ENCODE data around the gene MLPH. TPM values are rescaled to one million over a fixed set of nuclear protein-coding genes. Genes with fewer than 3 reads are reported as not detected.
A peak's percentile ranks its signal among the peaks of the same experiment; 100 is the strongest.

MLPH gene
- total and polyA plus RNA-seq, 2 of the 4 experiments (the other 2 are of a cell fraction), result 13.8 to 21.6 TPM

DNA sequence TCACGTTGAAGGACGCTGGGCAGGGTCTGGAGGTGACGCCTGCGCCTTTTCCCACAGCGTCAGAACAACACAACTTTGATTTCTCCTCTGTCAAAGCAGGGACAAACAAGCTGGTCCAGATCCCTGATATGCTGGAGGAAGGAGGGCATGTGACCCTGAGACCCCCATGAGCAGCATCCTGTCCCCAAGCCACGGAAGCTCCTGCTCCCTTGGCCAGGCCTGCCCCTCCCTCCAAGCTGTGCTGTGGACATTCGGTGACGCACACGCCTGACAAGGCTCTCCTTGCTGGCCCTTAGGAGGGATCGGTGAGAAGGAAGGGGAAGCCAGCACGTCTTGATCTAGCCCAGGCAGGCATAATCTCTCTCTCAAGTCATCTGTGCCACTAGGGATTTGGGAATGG is 11.3 kb downstream of the MLPH start:
- WGBS, 2 experiments (ENCODE audit: extremely low coverage in 2 of 2, insufficient read length in 1 of 2), result no CpG with 5 or more reads among the region's 11 CpGs
- TF ChIP-seq RCOR1 (IDR thresholded peaks at IDR 0.05; ENCODE audit: insufficient replicate concordance, low read length), result no peak
- TF ChIP-seq, protein P1, sequence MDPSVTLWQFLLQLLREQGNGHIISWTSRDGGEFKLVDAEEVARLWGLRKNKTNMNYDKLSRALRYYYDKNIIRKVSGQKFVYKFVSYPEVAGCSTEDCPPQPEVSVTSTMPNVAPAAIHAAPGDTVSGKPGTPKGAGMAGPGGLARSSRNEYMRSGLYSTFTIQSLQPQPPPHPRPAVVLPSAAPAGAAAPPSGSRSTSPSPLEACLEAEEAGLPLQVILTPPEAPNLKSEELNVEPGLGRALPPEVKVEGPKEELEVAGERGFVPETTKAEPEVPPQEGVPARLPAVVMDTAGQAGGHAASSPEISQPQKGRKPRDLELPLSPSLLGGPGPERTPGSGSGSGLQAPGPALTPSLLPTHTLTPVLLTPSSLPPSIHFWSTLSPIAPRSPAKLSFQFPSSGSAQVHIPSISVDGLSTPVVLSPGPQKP (IDR thresholded peaks at IDR 0.05; ENCODE audit: borderline replicate concordance, low read depth, low read length), result no peak
- no peak for TF ChIP-seq SMC3 (IDR thresholded peaks at IDR 0.05; ENCODE audit: low read depth, low read length)
- no peak for TF ChIP-seq MAZ (IDR thresholded peaks at IDR 0.05; ENCODE audit: borderline replicate concordance, low read depth, low read length)
- TF ChIP-seq RAD21 (IDR thresholded peaks at IDR 0.05; ENCODE audit: low read length), result no peak
- no peak for TF ChIP-seq BHLHE40 (IDR thresholded peaks at IDR 0.05; ENCODE audit: low read depth, low read length)
- no peak; the same call in 1 of the 2 replicates for TF ChIP-seq POLR2A (IDR thresholded peaks at IDR 0.05; ENCODE audit: low read depth, low read length)
- TF ChIP-seq CHD1 (IDR thresholded peaks at IDR 0.05; ENCODE audit: low read depth, low read length), result no peak
- no peak for TF ChIP-seq RFX5 (IDR thresholded peaks at IDR 0.05; ENCODE audit: low read depth, low read length)
- H3K4me1 ChIP-seq (ENCODE audit: control insufficient read depth, insufficient read depth, low read length), result peaks cover 25% of the 10 kb centered on the region
- H3K9me1 ChIP-seq (ENCODE audit: insufficient read depth, low read length), result peaks cover 22% of the 10 kb centered on the region
- ChIA-PET CTCF (no interaction called here), POLR2A (ENCODE audit: unreplicated experiment) (no interaction called here)
- H3K4ac ChIP-seq (ENCODE audit: low read depth, low read length), result peak overlapping the region; percentile 58
- H3K9me3 ChIP-seq (ENCODE audit: control insufficient read depth, insufficient read depth, low read length), result no peaks in the 10 kb centered on the region
- peak overlapping the region; percentile 79 for H4K91ac ChIP-seq (ENCODE audit: insufficient read depth, low read depth, low read length)
- H3K4me3 ChIP-seq (ENCODE audit: insufficient read depth, low read depth, low read length), result no peak overlapping the region
- H4K8ac ChIP-seq (ENCODE audit: low read depth in 2 of 2, low read length in 2 of 2), result peak overlapping the region; percentile 6 to 83; a peak in 3 of 4 replicates
- ATAC-seq (ENCODE audit: low read depth) (no peak), DNase-seq (no peak)
- peak overlapping the region; percentile 2; the same call in 1 of the 2 replicates for H3K14ac ChIP-seq (replicated peaks; ENCODE audit: low read depth, low read length)
- no peak overlapping the region for H3K56ac ChIP-seq (ENCODE audit: extremely low read depth, insufficient read depth, low read length)
- peak overlapping the region; percentile 15 for H2AK9ac ChIP-seq (replicated peaks; ENCODE audit: low read depth, low read length, poor library complexity)
- H2BK120ac ChIP-seq (ENCODE audit: low read depth, low read length), result peak overlapping the region; percentile 78
- H2BK15ac ChIP-seq (ENCODE audit: low read depth, low read length), result peak overlapping the region; percentile 91; the same call in 2 of the 3 replicates
- H2BK5ac ChIP-seq (ENCODE audit: low read depth, low read length, poor library complexity, severe bottlenecking), result peak overlapping the region; percentile 17
- peaks cover 19 to 66% of the 10 kb centered on the region in 2 experiments for H3K79me1 ChIP-seq (ENCODE audit: low read depth in 1 of 2, low read length in 2 of 2)
- no peak overlapping the region; the same call in 1 of the 2 replicates for H4K5ac ChIP-seq (ENCODE audit: low read depth, low read length)
- no peaks in the 10 kb centered on the region for H4K20me1 ChIP-seq (ENCODE audit: insufficient read depth, low read length)
- no TSS peak for BruUV-seq (replicated peaks)
- peak overlapping the region; percentile 21; the same call in 1 of the 2 replicates for H3K27ac ChIP-seq (ENCODE audit: insufficient read depth, low read length)
- no peak overlapping the region for H3K4me2 ChIP-seq (ENCODE audit: low read depth, low read length)
- dilution Hi-C loops (cut with HindIII; ENCODE audit: low sequenced_read_pairs, unreplicated experiment), result no loop called here
- H3K27me3 ChIP-seq (ENCODE audit: control insufficient read depth, insufficient read depth, low read length), result no peaks in the 10 kb centered on the region
- H3K36me3 ChIP-seq (ENCODE audit: control insufficient read depth, insufficient read depth, low read length), result peaks cover 14% of the 10 kb centered on the region
- H3K18ac ChIP-seq (ENCODE audit: low read depth, low read length), result no peak overlapping the region
- H3K9ac ChIP-seq (ENCODE audit: low read depth, low read length), result no peak overlapping the region
- H2AK5ac ChIP-seq (ENCODE audit: low read depth, low read length), result peak overlapping the region; percentile 92
- peak overlapping the region; percentile 77 for H2BK20ac ChIP-seq (ENCODE audit: low read depth, low read length)
- no peak overlapping the region for H2AFZ ChIP-seq (replicated peaks; ENCODE audit: low read length, poor library complexity)
- intact Hi-C loops (cut with micrococcal nuclease), result no loop called here
- in situ Hi-C loops (cut with MboI; ENCODE audit: low sequenced_read_pairs), result no loop called here
- peak overlapping the region; percentile 59; the same call in 1 of the 2 replicates for H3K23ac ChIP-seq (ENCODE audit: low read depth, low read length)

Data from IMR-90 (cell line).